HG02938 (cell line): ENCODE results near the gene CACNA1C.

Experiments
- ATAC-seq: cut with Tn5 transposase; IDR thresholded peaks from one replicate; pipeline ENCODE4 v1.9.1; 2021; ENCODE audit warnings: mild to moderate bottlenecking, moderate library complexity; ENCODE audit not compliant: unreplicated experiment

CACNA1C gene

GRCh38 chr12:2605301-2605700 lies 552.5 kb downstream of the CACNA1C start:
- no peak for ATAC-seq

- no peak for ATAC-seq
Observed at GRCh38 chr12:2606186-2606910, 553.6 kb downstream of the CACNA1C start.

GRCh38 chr12:2607881-2608607 lies 555.3 kb downstream of the CACNA1C start:
- no peak for ATAC-seq

GRCh38 chr12:2608608-2608945 lies 555.8 kb downstream of the CACNA1C start:
- ATAC-seq, result no peak

GRCh38 chr12:2609020-2609419 lies 556.2 kb downstream of the CACNA1C start:
- ATAC-seq, result no peak

GRCh38 chr12:2610358-2610757 lies 557.6 kb downstream of the CACNA1C start:
- no peak for ATAC-seq

- peak; percentile 49 for ATAC-seq
Observed at GRCh38 chr12:2613326-2614073, 560.7 kb downstream of the CACNA1C start.

- ATAC-seq, result no peak
Observed at GRCh38 chr12:2614341-2614740, 561.6 kb downstream of the CACNA1C start.

GRCh38 chr12:2615665-2616402 lies 563.0 kb downstream of the CACNA1C start:
- ATAC-seq, result no peak

GRCh38 chr12:2616763-2617162 lies 564.0 kb downstream of the CACNA1C start:
- no peak for ATAC-seq

GRCh38 chr12:2617365-2617764 lies 564.6 kb downstream of the CACNA1C start:
- ATAC-seq, result no peak

GRCh38 chr12:2618291-2618995 lies 565.7 kb downstream of the CACNA1C start:
- no peak for ATAC-seq

- no peak for ATAC-seq
Observed at GRCh38 chr12:2619136-2619535, 566.3 kb downstream of the CACNA1C start.

GRCh38 chr12:2622460-2622859 lies 569.7 kb downstream of the CACNA1C start:
- no peak for ATAC-seq

- ATAC-seq, result no peak
Observed at GRCh38 chr12:2623472-2623871, 570.7 kb downstream of the CACNA1C start.

GRCh38 chr12:2624543-2625288 lies 571.9 kb downstream of the CACNA1C start:
- no peak for ATAC-seq

GRCh38 chr12:2625289-2625612 lies 572.5 kb downstream of the CACNA1C start:
- ATAC-seq, result no peak

GRCh38 chr12:2627076-2627834 lies 574.5 kb downstream of the CACNA1C start:
- ATAC-seq, result no peak

- ATAC-seq, result no peak
Observed at GRCh38 chr12:2627835-2628191, 575.0 kb downstream of the CACNA1C start.
